A673 (cell line): ENCODE results near the gene EHF. TPM values are rescaled to one million over a fixed set of nuclear protein-coding genes. Genes with fewer than 3 reads are reported as not detected.

Experiments
- BruUV-seq: library from RNA; stranded (reverse); fragments of 400-500 nt; replicated peaks from 2 replicates; lab custom pipeline; 2021; lab: Mats Ljungman, UMichigan
- CTCF ChIA-PET: fragments of 300-600 bp; sonication (Branson Sonifier 250); formaldehyde crosslinking; loops from one replicate; lab custom pipeline; 2022; ENCODE audit warnings: antibody characterized with exemption; lab: Charles Lee
- POLR2A ChIA-PET: fragments of 300-600 bp; sonication (Branson Sonifier 250); formaldehyde crosslinking; loops from one replicate; lab custom pipeline; 2022; ENCODE audit warnings: antibody characterized with exemption; ENCODE audit not compliant: low non-redundant PET; lab: Charles Lee
- DNase-seq: peaks from one replicate; pipeline ENCODE4 v3.0.0-alpha.2; 2015; ENCODE audit warnings: low spot score
- H3K27ac ChIP-seq: fragments of 200-600 bp; sonication (generic); 2 replicates; pipeline ENCODE4 v1.5.1; 2016; ENCODE audit warnings: mixed run types, low read depth, mild to moderate bottlenecking, mixed read lengths, antibody characterized with exemption, low read length; ENCODE audit not compliant: poor library complexity, severe bottlenecking
- H3K27me3 ChIP-seq: fragments of 200-600 bp; sonication (generic); replicated peaks from 2 replicates; pipeline ENCODE4 v1.6.1; 2017; ENCODE audit warnings: mixed run types, low read depth, mild to moderate bottlenecking, mixed read lengths, antibody characterized with exemption, low read length; ENCODE audit not compliant: insufficient read depth, poor library complexity
- H3K36me3 ChIP-seq: fragments of 200-600 bp; sonication (generic); 2 replicates; pipeline ENCODE4 v1.6.1; 2016; ENCODE audit warnings: mixed run types, mild to moderate bottlenecking, mixed read lengths, antibody characterized with exemption, low read length; ENCODE audit not compliant: insufficient read depth, poor library complexity, severe bottlenecking
- H3K4me1 ChIP-seq: fragments of 200-600 bp; sonication (generic); 2 replicates; pipeline ENCODE4 v1.6.1; 2017; ENCODE audit warnings: mixed run types, mild to moderate bottlenecking, mixed read lengths, antibody characterized with exemption, low read length; ENCODE audit not compliant: insufficient read depth, poor library complexity, severe bottlenecking
- H3K4me3 ChIP-seq: fragments of 200-600 bp; sonication (generic); 2 replicates; pipeline ENCODE4 v1.5.1; 2016; ENCODE audit warnings: low read depth, mixed run types, mild to moderate bottlenecking, mixed read lengths, low read length; ENCODE audit not compliant: poor library complexity, severe bottlenecking
- H3K9me3 ChIP-seq: fragments of 200-600 bp; sonication (generic); 2 replicates; pipeline ENCODE4 v1.6.1; 2016; ENCODE audit warnings: mixed run types, low read depth, mild to moderate bottlenecking, mixed read lengths, antibody characterized with exemption, low read length; ENCODE audit not compliant: poor library complexity, severe bottlenecking
- EZH2 ChIP-seq: fragments of 200-600 bp; sonication (generic); IDR thresholded peaks from 2 replicates; pipeline ENCODE4 v1.6.1; 2017; ENCODE audit warnings: borderline replicate concordance, low read depth, mild to moderate bottlenecking, mixed read lengths, antibody characterized with exemption, low read length; ENCODE audit not compliant: poor library complexity, severe bottlenecking
- intact Hi-C: fragments of 100-400 bp; cut with micrococcal nuclease; formaldehyde crosslinking; loops from one replicate; pipeline ENCODE4 v1.10.0; 2022; ENCODE audit not compliant: unreplicated experiment
- total RNA-seq: library from RNA; stranded (reverse); gene quantifications from 2 replicates; pipeline ENCODE4 v1.2.3, GENCODE V29; 2021
- TF ChIP-seq, protein P1 (sequence below): fragments of 300-800, 200-600 bp; sonication (generic); conservative IDR thresholded peaks from 2 replicates; pipeline ENCODE4 v1.5.1; 2017; ENCODE audit warnings: low read depth, mild to moderate bottlenecking, antibody characterized with exemption, low read length, moderate library complexity, mixed read lengths

The EHF gene
- total RNA-seq, 1 experiment from 2014 or later = not detected

DNA sequence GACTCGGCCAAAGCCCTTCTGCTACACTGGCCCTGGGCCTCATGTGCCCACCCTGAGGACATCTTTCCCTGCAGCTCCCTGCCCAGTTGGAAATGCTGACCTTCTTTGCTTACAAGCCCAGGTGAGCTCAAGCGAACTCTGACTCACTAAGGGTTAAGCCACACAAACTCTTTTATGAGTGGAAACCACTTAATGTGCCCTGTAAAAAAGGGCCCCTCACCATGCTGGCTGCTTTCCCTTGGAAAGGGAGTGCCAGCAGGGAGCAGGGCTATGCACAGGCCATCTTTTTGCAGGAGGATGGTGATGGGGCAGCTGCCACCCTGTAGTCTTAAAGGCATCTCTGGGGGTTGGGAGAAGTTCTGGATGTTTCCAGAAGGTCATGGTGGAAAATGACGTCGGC, 18.7 kb downstream of the EHF start:
- intact Hi-C loops = no loop called here
- Histone ChIP-seq H3K36me3 (no peaks in the 10 kb centered on the region), H3K27ac (no peak overlapping the region), H3K4me1 (no peaks in the 10 kb centered on the region), H3K27me3 (no peaks in the 10 kb centered on the region), H3K4me3 (no peak overlapping the region), H3K9me3 (no peaks in the 10 kb centered on the region)
- POLR2A ChIA-PET = no interaction called here
- TF ChIP-seq, protein P1, sequence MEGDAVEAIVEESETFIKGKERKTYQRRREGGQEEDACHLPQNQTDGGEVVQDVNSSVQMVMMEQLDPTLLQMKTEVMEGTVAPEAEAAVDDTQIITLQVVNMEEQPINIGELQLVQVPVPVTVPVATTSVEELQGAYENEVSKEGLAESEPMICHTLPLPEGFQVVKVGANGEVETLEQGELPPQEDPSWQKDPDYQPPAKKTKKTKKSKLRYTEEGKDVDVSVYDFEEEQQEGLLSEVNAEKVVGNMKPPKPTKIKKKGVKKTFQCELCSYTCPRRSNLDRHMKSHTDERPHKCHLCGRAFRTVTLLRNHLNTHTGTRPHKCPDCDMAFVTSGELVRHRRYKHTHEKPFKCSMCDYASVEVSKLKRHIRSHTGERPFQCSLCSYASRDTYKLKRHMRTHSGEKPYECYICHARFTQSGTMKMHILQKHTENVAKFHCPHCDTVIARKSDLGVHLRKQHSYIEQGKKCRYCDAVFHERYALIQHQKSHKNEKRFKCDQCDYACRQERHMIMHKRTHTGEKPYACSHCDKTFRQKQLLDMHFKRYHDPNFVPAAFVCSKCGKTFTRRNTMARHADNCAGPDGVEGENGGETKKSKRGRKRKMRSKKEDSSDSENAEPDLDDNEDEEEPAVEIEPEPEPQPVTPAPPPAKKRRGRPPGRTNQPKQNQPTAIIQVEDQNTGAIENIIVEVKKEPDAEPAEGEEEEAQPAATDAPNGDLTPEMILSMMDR = no peak
- TF ChIP-seq EZH2 = no peak
- no peak for DNase-seq
- CTCF ChIA-PET = no interaction called here
- BruUV-seq = no TSS peak

DNA sequence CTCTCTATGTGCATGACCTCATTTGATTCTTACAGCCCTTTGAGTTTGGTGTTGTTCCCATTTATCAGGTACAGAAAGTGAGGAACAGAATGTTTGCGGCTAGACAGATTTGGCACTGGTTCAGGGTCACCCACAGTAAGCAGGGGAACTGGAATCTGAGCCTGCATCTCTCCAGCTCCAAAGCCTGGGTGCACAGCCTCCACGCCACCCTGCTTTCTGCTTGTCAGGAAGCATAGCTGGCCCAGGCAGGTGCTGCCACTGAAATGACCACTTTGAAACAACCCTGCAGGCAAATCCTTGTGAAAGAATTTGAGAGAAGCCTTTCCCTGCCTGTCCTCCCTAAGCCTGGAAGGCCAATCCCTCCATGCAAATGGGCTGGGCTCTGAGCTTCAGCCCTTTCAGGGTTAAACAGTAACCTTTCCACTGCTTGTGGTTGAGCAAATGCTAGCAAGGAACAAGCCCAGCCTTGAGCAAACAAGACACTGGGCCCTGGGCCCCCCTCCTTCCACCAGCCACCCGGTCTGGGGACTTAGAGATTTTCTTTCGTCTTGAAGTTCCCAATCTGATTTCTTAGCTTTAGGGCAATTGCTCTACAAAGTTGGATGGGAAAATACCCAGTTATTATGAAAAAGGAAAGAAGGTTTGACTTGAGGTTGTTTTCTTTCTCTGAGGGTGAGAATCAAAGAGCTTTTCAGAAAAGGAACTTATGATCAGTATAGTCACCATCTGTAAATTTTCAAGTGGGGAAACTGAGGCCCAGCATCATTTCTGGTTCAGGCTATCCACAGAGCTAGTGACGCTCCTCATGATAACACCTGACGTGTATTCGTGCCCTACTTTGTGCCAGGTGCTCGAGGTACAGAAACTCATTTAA, 19.4 kb downstream of the EHF start:
- intact Hi-C loops = no loop called here

DNA sequence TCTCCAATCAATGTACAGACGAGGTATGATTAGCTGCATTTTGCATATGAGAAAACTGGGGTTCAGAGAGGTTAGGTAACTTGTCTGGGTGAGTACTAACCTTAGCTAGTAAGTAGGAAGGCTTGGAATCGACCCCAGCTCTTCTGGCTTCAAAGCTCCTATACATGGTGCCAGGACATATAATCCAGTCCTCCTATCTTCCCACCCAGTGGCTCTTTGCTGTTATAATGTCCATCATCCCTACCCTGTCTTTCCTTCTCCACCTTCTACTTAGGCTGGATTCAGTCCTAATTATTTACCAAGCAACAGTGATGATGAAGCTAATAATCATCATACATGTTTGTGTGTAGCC, 20.0 kb downstream of the EHF start:
- H3K4me3 ChIP-seq = no peak overlapping the region
- POLR2A ChIA-PET = no interaction called here
- H3K36me3 ChIP-seq = no peaks in the 10 kb centered on the region
- no peaks in the 10 kb centered on the region for H3K4me1 ChIP-seq
- no peaks in the 10 kb centered on the region for H3K9me3 ChIP-seq
- TF ChIP-seq, protein P1 = no peak
- TF ChIP-seq EZH2 = no peak
- CTCF ChIA-PET = no interaction called here
- no peak for DNase-seq
- BruUV-seq = no TSS peak
- H3K27ac ChIP-seq = no peak overlapping the region
- H3K27me3 ChIP-seq = no peaks in the 10 kb centered on the region
- intact Hi-C loops = no loop called here

More for the DNA sequence above, 19.4 kb downstream of the EHF start:
- CTCF ChIA-PET = no interaction called here
- POLR2A ChIA-PET = interaction anchor here (0.5 kb wide), 1 partner anchor 77 kb away, joined by 3 read pairs; no protein-coding TSS in a partner anchor
- TF ChIP-seq, protein P1 = no peak
- no peak for TF ChIP-seq EZH2
- Histone ChIP-seq H3K9me3 (no peaks in the 10 kb centered on the region), H3K4me1 (no peaks in the 10 kb centered on the region), H3K27ac (no peak overlapping the region), H3K27me3 (no peaks in the 10 kb centered on the region), H3K36me3 (no peaks in the 10 kb centered on the region), H3K4me3 (no peak overlapping the region)
- BruUV-seq = no TSS peak
- DNase-seq = no peak
